Activated effector memory CD4-positive, alpha-beta T cell treated with Interleukin-2 at 50 U/mL for 16 hours (primary cell): ENCODE measurements around the gene DPF3.
"Not testable (repeated sequence)": the region's sequence is repeated elsewhere in the genome, so short reads cannot be mapped to it uniquely, and the experiment has no call there.

ENCODE experiments used
- DNase-seq: peaks from one replicate; pipeline ENCODE4 v3.0.0-alpha.2; 2020

The DPF3 gene

DNA sequence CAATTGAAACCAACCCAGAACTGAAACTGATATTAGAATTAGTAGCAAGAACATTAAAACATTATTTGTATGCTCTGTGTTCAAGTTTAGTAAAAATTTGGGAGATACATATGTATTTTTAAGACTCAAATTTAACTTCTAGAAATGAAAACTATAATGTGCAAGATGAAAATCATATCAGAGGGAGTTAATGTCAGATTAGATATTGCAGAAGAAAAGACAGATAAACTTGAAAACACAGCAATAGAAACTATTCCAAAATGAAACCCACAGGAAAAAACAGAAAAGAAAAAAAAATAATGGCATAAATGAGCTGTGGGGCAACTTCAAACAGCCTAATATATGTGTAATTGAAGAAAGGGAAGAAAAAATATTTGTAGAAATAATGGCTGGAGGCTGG lies 134.9 kb downstream of the DPF3 start:
- DNase-seq = no peak

DNA sequence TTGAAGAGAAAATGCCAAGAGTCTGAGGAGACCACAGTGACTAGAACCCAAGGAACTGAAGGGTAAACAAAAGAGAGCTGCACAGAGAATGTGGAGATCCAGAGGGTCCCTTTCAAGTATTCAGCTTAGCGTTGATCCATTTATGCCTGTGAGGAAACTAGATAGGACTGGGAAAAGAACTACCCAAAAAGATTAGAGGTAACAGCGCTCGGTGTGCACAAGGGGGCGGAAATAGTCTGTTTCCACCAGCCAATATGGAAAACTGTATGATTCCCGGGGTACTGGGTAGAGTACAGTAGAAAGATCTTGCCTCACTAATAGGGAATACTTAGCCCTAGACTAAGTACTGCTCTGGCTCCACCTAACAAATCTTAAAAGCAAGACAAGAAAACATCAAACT lies 135.5 kb downstream of the DPF3 start:
- no peak for DNase-seq

DNA sequence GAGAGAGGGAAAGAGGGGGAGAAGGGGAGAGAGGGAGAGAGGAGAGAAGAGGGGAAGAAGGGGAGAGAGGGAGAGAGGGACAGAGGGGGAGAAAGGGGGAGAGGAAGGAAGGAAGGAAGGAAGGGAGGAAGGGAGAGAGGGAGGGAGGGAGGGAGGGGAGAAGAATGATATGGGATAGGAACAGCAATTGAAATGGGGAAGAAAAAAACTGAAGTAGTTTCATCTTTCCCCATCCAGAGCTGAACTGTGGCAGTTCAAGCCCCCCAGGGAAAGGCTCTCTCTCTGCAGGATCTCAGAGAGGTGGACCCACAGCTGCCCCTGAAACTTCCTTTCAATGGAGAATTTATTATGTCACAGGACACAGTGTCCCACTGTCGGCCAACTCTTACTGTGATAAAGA lies 136.9 kb downstream of the DPF3 start:
- DNase-seq = no peak

DNA sequence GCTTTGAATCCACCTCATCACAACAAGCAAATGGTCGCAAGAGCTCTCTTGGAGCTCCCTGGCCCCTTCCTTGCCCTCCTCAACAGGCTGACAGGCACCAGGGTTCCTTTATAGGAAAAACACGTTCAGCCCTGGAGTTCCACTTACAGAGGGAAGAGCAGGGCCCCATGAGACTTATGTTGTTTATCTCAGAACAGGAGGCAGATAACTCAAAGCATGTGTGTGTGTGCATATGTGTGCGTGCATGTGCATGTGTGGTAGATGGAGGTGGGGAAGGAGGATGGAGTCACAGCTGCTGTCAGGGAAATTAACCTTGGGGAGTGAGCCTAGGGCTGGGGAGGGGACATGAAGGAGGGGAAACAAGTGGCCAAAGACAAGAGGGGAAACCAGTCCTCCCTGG lies 138.1 kb downstream of the DPF3 start:
- no peak for DNase-seq

DNA sequence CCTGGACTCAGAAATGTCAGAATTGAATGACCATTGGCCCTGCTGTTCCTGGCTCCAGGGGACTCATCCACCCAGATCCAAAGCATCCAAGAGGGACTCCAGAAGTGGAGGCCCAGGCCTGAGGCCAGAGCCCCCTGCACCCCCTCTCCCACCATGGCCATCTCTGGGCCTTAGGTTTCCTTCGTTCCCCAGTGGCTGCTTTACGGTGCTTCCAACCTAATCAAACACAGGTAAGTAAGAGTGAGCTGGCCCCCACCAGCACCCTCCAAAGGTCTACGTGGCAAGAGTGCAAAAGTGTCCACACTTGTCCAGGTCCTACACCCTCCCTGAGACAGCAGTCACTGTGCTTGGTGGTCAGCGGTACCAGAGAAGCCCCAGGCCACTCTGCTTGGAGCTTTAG lies 139.0 kb downstream of the DPF3 start:
- no peak for DNase-seq

DNA sequence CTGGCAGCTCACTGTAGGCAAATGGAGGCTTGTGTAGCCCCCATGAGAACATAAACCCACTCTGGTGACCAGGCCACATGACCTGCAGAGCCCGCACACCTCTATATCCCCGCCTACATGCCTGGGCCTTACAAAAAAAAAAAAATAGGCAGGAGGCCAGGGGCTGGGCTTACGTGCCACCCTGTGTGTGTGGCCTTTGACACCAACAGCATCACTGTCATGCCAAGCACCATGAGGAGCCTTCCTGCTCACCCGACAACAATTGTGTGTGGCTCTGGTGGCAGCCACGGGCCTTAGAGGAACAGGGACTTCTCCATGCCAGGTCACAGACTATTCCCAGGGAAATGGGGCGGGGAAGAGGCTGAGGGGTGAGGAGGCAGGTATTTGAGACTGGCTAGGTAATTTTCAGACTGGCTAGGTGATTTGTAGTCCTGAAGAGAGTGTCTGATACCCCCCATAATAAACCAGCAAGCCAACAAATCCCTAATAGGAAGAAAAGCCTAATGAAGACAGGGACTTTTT lies 140.0 kb downstream of the DPF3 start:
- DNase-seq = no peak

DNA sequence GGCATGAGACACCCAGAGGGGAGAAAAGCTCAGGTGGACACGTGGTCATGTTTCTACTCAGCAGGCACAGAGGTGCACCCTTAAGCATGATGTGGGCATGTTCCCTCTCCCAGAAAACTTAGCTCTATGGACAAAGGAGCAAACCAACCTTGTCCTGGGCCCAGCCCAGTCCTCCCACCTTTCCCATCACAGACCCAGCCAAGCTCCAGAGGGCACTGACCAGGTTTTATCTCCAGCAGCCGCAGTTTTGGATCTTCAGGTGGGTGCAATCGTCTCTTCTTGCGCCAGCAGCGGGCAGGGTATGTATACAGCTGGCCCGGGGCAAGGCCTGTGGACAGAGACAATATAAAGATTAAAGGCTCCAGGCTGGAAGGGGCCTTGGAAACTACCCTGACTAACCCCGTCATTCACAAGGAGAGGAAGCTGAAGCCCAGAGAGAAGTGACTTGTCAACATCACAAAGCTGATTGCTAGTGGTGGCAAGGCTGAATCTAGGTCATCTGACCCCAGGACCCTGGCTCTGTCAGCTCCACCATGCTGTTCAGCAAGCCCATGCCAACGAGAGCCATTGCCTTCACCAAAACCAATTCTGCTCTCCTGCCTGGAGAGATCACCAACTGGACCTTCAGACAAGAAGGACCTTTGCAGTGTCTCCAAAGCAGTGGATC lies 140.7 kb downstream of the DPF3 start:
- DNase-seq = no peak

DNA sequence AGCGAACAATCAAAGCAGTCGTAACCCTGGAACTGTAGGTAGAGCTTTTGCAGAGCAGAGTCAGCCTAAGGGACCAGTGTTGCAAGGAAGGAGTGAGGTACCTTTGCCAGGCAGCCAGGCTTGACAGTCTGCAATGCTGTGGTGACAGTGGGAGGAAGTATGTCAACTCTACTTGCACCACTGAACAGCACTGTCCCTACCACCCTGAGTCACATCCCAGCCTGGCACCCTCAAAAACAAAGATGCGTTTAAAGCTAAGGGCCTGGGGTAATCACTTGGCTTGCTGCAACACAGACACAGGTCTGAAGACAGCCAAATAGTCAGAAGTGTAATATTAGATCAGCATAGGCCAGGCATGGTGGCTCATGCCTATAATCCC lies 141.9 kb downstream of the DPF3 start:
- DNase-seq = no peak

DNA sequence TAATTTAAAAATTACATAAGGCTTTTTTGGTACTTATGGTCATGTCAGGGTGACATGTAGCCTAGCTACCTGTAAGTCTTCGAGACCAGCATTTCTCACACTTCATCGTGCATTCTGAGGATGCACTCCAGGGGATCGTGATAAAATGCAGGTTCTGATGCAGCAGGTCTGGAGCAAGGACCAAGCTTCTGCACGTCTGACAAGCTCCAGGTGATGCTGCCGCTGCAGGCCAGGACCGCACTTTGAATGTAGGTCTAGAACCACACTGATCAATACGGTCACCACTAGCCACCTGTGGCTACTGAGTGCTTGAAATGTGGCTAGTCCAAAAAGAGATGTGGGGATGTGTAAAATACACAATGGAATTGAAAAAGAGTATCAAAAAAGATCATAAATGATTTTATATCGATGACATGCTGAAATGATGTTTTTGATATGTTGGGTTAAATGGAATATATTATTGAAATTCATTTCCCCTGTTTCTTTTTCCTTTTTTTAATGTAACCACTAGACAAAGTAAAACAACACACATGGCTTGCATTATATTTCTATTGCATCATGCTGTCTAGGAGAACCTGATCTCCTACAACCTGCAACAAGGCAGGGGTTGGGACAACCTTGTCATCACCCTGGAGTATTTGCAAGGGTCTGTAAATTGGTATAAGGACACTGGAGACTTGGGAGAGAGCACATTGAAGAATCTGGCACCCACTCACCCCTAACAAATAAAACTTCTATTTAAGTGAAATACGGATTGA lies 142.4 kb downstream of the DPF3 start:
- no peak for DNase-seq

DNA sequence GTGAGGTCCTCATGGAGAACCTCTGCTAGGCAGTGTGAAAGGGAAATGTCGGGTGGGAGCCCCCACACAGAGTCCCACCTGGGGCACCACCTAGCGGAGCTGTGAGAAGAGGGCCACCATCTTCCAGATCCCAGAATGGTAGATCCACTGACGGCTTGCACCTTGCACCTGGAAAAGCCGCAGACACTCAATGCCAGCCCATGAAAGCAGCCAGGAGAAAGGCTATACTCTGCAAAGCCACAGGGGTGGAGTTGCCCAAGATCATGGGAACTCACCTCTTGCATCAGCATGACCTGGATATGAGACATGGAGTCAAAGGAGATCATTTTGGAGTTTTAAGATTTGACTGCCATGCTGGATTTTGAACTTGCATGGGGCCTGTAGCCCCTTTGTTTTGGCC lies 145.0 kb downstream of the DPF3 start:
- not testable (repeated sequence) for DNase-seq

DNA sequence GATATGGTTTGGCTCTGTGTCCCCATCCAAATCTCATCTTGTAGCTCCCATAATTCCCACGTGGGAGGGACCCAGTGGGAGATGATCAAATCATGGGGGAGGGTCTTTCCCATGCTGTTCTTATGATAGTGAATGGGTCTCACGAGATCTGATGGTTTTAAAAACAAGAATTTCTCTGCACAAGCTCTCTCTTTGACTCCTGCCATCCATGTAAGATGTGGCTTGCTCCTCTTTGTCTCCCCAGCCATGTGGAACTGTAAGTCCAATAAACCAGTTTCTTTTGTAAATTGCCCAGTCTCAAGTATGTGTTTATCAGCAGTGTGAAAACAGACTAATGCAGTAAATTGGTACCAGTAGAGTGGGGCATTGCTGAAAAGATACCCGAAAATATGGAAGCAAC lies 146.2 kb downstream of the DPF3 start:
- DNase-seq = no peak

DNA sequence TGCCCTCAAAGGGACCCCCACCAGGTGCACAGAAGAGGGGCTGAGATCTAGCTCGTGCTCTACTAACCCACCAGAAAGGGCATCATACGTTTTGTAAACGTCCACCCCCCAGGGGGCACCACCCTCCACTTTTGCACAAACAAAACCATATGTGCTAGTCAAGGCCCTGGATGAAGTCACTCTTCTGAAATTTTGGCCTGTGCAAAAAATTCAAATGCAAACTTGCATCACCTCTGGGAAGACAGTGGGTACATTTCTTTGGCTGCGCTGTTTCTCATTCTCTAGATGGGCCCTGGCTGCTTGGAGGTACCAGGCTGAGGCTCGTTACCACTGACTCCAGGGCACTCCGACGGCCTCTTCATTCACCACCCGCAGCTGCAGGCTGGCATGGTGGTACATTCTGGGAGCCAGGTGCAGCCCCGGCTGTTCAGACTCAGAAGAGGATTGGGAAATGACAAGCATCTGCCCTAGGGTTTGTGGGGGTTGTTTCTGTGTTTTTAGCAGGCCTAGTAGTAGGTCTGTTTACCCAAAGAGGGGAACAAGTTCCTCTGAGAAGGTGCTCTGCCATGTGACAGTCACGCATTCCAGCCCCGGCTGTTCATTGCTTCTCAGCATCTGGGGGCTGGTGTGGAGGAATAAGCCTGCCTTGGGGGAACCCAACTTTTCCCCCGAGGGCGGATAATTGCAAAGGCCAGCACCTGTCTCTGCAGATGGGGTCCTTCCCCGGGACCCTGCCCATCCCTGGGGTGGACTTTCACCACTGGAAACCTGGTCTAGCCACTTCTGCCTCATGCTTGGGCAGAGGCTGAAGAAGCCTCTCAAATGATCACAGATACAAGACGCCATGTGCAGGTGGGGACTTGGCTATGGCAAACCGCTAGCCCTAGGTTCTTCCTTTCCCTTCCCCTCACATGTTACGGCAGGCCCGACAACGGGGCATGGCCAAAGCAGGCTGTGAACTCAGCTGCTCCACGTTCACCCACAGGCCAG lies 147.6 kb downstream of the DPF3 start:
- DNase-seq = no peak

DNA sequence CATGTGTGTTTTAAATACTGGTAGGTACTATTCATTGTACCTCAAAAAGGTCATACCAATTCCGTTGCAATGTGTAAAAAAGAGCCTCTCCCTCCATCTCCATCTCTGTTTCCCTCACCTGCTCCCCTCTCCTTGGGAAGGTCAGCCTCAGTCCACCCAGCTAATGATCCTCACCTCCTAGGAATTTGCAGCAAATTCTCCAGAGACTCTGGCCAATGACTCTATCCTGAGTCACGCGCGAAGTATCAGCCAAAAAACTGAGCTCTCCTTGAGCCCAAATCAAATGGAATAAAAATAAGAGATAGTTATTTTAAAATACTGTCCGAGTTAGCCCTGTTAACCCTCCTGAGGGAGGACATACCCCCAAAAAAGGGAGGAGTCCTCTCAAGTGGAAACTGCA lies 148.4 kb downstream of the DPF3 start:
- DNase-seq = no peak

DNA sequence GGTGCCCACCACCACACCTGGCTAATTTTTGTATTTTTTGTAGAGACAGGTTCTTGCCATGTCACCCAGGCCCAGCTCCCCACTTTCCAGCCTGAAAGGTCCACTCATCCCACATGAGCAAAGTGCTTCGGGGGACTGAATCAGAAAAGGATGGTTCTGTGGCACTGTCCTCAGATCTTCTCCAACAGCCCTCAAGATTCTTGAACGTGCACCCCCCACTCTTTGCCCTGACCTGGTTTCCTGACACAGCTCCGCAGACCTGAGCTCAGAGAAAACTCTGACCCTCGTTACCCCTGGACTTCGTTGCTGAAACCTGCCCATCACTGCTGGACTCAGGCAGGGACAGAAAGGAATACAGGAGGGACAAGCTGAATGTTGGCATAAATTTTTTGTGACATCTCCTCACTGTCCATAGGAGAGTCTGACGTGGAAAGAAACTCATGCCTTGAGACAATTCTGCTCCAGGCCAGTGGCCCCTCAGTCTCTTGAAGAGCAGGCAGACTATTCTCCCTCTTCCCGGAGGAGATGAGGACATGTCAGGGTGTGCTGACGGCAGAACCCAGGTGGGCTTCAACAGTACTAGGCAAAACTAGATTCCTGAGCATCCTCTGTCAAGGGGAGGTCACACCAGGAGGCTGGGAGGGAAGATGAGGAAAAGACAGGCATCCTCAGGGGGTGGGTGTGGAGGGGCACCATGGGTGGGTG lies 149.3 kb downstream of the DPF3 start:
- DNase-seq = no peak

DNA sequence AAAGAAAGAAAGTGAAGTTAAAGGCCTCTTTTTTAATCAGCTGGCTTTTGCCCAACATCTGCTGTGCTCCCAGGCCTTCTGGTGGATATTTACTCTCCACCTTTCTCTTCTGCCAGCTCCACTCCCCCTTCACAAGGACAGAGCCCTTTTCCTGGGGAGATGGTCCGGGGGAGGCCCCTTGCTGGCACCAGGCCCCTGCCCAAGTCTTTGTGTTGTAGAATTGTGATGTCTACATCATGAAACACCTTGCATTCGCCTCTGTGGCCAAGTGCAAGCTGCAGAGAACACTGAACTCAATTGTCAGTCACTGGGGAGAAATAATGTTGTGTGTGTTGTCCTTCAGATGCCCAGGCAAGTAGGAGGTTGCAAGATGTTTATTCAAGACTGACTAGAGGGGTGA lies 150.3 kb downstream of the DPF3 start:
- no peak for DNase-seq

DNA sequence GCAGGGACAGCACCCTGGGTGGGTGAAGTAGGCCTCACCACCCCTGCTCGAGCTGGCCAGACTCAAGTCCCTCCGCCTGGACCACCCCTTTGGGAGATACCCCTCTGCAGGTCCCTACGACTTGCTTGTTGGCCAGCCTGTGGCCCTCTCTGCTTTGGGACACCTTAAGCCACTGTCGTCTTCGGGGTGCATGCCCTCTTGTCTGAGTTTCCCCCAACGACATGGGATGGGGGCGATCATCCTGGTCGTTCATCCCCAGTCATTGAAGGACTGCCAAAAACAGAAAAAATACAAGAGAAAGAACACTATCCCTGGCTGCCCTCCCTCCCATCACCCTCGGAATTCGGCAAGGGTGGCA lies 151.1 kb downstream of the DPF3 start:
- DNase-seq = no peak

DNA sequence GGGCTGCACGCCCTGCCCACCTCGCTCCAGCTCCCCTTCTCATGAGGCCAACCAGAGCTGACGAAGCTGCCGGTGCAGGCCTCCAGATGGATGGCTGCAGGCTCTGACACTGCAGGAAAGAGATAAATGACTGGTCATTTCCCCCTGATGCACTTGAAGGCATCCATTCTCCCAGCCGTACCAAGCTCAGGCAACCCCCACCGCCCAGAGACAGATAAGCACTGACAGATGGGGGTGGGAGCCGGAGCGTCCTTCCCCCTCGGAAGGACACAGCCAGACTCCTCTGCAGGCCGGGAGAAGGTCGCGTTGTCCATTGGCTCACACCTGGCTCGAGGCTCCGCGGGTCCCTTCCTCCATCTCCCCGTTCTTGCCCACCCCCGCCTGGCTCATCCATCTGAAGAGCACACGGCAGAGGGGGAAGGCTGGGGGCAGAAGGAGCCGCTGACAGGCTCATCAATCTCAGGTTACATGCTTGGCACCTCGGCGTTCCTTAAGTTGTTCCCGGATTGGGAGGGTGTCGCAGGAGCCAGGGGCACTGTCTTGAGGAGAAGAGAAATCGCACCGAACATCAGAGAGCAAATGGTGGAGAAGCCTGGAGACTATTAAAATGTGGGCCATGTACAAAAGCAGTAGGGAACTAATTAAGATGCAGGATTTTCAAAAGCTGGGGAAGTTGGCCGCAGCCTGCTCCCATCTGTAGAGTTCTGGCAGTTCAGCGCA lies 151.6 kb downstream of the DPF3 start:
- DNase-seq = no peak

DNA sequence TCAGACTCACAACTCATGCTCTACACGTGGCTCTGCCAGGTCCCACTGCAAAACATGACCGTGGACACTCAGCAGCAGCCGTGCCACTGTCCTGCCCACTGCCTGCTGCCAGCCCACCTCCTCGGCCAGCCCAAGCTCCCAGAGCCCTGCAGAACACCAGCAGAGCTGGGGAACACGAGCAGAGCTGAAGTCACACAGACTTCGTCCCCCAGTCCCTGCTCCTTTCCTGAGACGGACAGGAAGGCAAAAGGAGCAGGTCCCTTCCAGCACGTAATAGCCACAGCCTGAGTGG lies 152.1 kb downstream of the DPF3 start:
- no peak for DNase-seq

DNA sequence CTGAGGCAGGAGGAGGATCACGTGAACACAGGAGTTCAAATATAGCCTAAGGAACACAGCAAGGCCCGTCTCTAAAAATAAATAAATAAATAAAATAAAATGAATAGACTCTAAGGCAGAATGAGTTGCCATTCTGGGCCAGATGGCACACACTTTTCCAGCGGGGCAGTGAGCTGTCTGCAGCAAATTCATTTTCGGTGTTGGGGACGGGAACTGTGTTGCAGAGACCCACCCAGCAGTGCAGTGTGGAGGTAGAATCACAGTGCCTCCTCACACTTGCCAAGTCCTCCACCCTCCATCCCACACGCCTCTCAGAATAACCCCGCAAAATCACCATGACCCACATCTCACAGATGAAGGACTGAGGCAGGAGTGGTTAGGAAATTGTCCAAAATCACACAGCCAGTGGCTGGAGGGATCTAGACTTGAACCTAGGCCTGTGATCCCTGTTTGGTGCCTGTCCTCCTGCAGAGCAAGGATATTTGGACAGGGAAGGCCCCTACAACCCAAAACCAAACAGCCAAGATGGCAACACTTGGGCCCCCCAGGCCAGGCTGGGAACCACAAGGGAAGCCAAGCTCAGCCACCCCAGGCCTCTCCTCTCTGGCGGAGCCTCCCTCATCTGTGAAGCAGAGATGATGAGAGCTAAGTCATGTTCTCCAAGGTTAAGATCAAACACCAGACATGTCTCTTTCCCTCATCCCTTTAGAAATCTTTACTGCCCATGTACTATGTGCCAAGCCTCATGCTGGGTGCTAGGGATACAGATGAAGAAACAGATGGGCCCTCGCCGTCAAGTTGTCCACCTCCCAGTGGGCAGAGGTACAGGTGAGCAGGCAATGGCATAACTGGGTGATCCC lies 152.7 kb downstream of the DPF3 start:
- DNase-seq = no peak

DNA sequence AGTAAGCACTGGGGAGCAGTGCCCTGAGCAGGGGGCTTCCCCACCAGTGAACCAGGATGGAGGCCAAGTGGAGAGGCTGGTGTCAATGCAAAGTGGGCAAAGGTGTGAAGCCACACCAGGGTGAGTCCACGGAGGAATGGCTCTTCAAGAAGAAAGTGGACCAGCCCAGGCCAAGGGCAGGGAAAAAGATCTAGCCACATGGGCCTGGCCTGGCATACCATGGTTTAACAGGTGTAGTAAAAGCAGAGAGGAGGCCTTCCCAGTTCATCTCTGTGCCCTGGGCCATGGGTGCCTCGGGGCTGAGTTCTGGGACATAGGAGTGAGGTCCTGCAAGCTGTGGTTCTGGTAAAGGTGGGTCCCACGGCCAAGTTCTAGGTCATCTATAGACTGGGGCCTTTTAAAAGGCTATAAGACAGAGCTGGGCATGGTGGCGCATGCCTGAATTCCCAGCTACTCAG lies 153.4 kb downstream of the DPF3 start:
- DNase-seq = no peak
